HEK293 (cell line): ENCODE data around the gene TIRAP.

Experiments used
- CTCF ChIA-PET: fragments of 350-600 bp; formaldehyde crosslinking; extraction: SDS; loops from one replicate; lab custom pipeline; 2021; ENCODE audit warnings: antibody characterized with exemption; lab: Yijun Ruan, JAX
- POLR2A ChIA-PET: fragments of 300-600 bp; formaldehyde crosslinking; extraction: SDS; loops from one replicate; lab custom pipeline; 2020; ENCODE audit warnings: antibody characterized with exemption, inconsistent platforms; lab: Yijun Ruan, JAX
- H3K27ac ChIP-seq: fragments of 200-500 bp; sonication (Bioruptor generic); 2 replicates; pipeline ENCODE4 v1.5.1; 2014; ENCODE audit warnings: low read depth, low read length, control low read depth, inconsistent platforms; ENCODE audit errors: extremely low read depth
- H3K36me3 ChIP-seq, 2 experiments: fragments of 200-500 bp in 1 of 2; sonication (Bioruptor generic) in 1 of 2; 1 replicate in 1 of 2; 2 replicates in 1 of 2; pipeline ENCODE4 v1.5.1; 2014 to 2017; ENCODE audit warnings: inconsistent platforms in 2 of 2, low read length in 2 of 2; ENCODE audit not compliant: control insufficient read depth in 2 of 2, insufficient read depth in 1 of 2
- H3K4me1 ChIP-seq: fragments of 200-500 bp; sonication (Bioruptor generic); 2 replicates; pipeline ENCODE4 v1.5.1; 2014; ENCODE audit warnings: mild to moderate bottlenecking, low read length, inconsistent platforms; ENCODE audit not compliant: control insufficient read depth, insufficient read depth
- H3K4me3 ChIP-seq: 2 replicates; pipeline ENCODE4 v1.5.1; 2011; ENCODE audit warnings: low read depth, mild to moderate bottlenecking, control low read depth, low read length, moderate library complexity
- H3K9me3 ChIP-seq: fragments of 200-500 bp; sonication (Bioruptor generic); 2 replicates; pipeline ENCODE4 v1.5.1; 2014; ENCODE audit warnings: low read depth, low read length, inconsistent platforms; ENCODE audit not compliant: control insufficient read depth, insufficient read depth
- KLF10 ChIP-seq: fragments of 450-650 bp; IDR thresholded peaks from 2 replicates; pipeline ENCODE4 v1.5.1; 2018; ENCODE audit warnings: missing biosample characterization, mild to moderate bottlenecking, missing genetic modification characterization
- KLF7 ChIP-seq: fragments of 450-650 bp; formaldehyde crosslinking; IDR thresholded peaks from 2 replicates; pipeline ENCODE4 v1.5.1; 2016; ENCODE audit warnings: missing biosample characterization, missing genetic modification characterization, borderline replicate concordance
- KLF9 ChIP-seq: fragments of 450-650 bp; formaldehyde crosslinking; IDR thresholded peaks from 2 replicates; pipeline ENCODE4 v1.5.1; 2016; ENCODE audit warnings: missing biosample characterization, missing genetic modification characterization, low read depth
- PRDM1 ChIP-seq: fragments of 450-650 bp; formaldehyde crosslinking; IDR thresholded peaks from 2 replicates; pipeline ENCODE4; 2016; ENCODE audit warnings: missing biosample characterization, missing genetic modification characterization
- SALL2 ChIP-seq: fragments of 450-650 bp; formaldehyde crosslinking; IDR thresholded peaks from 2 replicates; pipeline ENCODE4 v1.5.0; 2017; ENCODE audit warnings: missing biosample characterization, mild to moderate bottlenecking, missing genetic modification characterization, borderline replicate concordance
- SCRT2 ChIP-seq: fragments of 450-650 bp; formaldehyde crosslinking; IDR thresholded peaks from 2 replicates; pipeline ENCODE4 v1.5.1; 2016; ENCODE audit warnings: missing biosample characterization, missing genetic modification characterization
- ZNF2 ChIP-seq: fragments of 450-650 bp; formaldehyde crosslinking; IDR thresholded peaks from 2 replicates; pipeline ENCODE4 v1.5.1; 2016; ENCODE audit warnings: missing biosample characterization, missing genetic modification characterization
- ZNF664 ChIP-seq: fragments of 450-650 bp; formaldehyde crosslinking; IDR thresholded peaks from 2 replicates; pipeline ENCODE4 v1.5.1; 2016; ENCODE audit warnings: missing biosample characterization, missing genetic modification characterization
- ZNF777 ChIP-seq: fragments of 450-650 bp; formaldehyde crosslinking; IDR thresholded peaks from 2 replicates; pipeline ENCODE4 v1.5.1; 2017; ENCODE audit warnings: missing biosample characterization, missing genetic modification characterization, borderline replicate concordance
- ZNF785 ChIP-seq: fragments of 450-650 bp; formaldehyde crosslinking; IDR thresholded peaks from 2 replicates; pipeline ENCODE4 v1.5.1; 2016; ENCODE audit warnings: missing biosample characterization, missing genetic modification characterization
- ZNF843 ChIP-seq: fragments of 450-650 bp; formaldehyde crosslinking; IDR thresholded peaks from 2 replicates; pipeline ENCODE4 v1.5.1; 2016; ENCODE audit warnings: missing biosample characterization, missing genetic modification characterization
- ZXDB ChIP-seq: fragments of 450-650 bp; formaldehyde crosslinking; IDR thresholded peaks from 2 replicates; pipeline ENCODE4 v1.5.1; 2016; ENCODE audit warnings: missing biosample characterization, missing genetic modification characterization
- TF ChIP-seq, protein P1 (sequence below): fragments of 450-650 bp; formaldehyde crosslinking; IDR thresholded peaks from 2 replicates; pipeline ENCODE4 v1.5.1; 2016; ENCODE audit warnings: missing biosample characterization, missing genetic modification characterization
- TF ChIP-seq, protein P2 (sequence below): sonication (generic); formaldehyde crosslinking; IDR thresholded peaks from 2 replicates; pipeline ENCODE4 v1.8.1; 2022; ENCODE audit warnings: mild to moderate bottlenecking, moderate library complexity, missing genetic modification reagents
- TF ChIP-seq, protein P3 (sequence below): fragments of 450-650 bp; formaldehyde crosslinking; IDR thresholded peaks from 2 replicates; pipeline ENCODE4 v1.5.1; 2017; ENCODE audit warnings: missing biosample characterization, missing genetic modification characterization
- TF ChIP-seq, protein P4 (sequence below): fragments of 450-650 bp; formaldehyde crosslinking; IDR thresholded peaks from 2 replicates; pipeline ENCODE4; 2016; ENCODE audit warnings: missing biosample characterization, missing genetic modification characterization
- TF ChIP-seq, protein P5 (sequence below): fragments of 450-650 bp; formaldehyde crosslinking; IDR thresholded peaks from 2 replicates; pipeline ENCODE4 v1.5.1; 2016; ENCODE audit warnings: missing biosample characterization, missing genetic modification characterization

TIRAP gene

DNA sequence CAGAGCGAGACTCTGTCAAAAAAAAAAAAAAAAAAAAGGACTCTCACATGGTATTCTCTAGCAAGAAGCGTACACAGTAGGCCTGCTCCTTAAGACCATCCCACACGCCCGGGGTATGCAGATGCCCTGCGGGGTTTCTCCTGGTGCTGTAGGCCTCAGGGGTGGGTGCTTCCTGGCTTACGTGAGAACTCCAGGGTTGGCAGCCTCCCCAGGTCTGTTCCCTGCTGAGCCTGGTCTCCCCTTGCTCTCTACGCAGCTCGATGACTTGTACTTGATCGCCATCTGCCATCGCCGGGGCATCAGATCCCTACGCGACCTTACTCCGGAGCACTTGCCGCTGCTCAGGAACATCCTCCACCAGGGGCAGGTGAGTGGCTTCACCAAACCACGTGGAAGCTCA is 60.2 kb downstream of the TIRAP start:
- TF ChIP-seq PRDM1 (no peak), KLF9 (tag by site-specific recombination) (no peak), KLF10 (tag by site-specific recombination) (no peak), ZNF777 (no peak), SCRT2 (no peak), ZNF2 (no peak), ZNF843 (tag by site-specific recombination) (no peak), SALL2 (no peak), ZNF664 (no peak), KLF7 (no peak), ZNF785 (tag by site-specific recombination) (no peak), ZXDB (tag by site-specific recombination) (no peak)
- TF ChIP-seq, protein P1, sequence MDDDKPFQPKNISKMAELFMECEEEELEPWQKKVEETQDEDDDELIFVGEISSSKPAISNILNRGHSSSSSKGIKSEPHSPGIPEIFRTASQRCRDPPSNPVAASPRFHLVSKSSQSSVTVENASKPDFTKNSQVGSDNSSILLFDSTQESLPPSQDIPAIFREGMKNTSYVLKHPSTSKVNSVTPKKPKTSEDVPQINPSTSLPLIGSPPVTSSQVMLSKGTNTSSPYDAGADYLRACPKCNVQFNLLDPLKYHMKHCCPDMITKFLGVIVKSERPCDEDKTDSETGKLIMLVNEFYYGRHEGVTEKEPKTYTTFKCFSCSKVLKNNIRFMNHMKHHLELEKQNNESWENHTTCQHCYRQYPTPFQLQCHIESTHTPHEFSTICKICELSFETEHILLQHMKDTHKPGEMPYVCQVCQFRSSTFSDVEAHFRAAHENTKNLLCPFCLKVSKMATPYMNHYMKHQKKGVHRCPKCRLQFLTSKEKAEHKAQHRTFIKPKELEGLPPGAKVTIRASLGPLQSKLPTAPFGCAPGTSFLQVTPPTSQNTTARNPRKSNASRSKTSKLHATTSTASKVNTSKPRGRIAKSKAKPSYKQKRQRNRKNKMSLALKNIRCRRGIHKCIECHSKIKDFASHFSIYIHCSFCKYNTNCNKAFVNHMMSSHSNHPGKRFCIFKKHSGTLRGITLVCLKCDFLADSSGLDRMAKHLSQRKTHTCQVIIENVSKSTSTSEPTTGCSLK (tag by site-specific recombination): no peak
- TF ChIP-seq, protein P2, sequence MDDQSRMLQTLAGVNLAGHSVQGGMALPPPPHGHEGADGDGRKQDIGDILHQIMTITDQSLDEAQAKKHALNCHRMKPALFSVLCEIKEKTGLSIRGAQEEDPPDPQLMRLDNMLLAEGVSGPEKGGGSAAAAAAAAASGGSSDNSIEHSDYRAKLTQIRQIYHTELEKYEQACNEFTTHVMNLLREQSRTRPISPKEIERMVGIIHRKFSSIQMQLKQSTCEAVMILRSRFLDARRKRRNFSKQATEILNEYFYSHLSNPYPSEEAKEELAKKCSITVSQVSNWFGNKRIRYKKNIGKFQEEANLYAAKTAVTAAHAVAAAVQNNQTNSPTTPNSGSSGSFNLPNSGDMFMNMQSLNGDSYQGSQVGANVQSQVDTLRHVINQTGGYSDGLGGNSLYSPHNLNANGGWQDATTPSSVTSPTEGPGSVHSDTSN (CRISPR knock-in tag): no peak
- TF ChIP-seq, protein P3, sequence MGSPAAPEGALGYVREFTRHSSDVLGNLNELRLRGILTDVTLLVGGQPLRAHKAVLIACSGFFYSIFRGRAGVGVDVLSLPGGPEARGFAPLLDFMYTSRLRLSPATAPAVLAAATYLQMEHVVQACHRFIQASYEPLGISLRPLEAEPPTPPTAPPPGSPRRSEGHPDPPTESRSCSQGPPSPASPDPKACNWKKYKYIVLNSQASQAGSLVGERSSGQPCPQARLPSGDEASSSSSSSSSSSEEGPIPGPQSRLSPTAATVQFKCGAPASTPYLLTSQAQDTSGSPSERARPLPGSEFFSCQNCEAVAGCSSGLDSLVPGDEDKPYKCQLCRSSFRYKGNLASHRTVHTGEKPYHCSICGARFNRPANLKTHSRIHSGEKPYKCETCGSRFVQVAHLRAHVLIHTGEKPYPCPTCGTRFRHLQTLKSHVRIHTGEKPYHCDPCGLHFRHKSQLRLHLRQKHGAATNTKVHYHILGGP (tag by site-specific recombination): no peak
- TF ChIP-seq, protein P4, sequence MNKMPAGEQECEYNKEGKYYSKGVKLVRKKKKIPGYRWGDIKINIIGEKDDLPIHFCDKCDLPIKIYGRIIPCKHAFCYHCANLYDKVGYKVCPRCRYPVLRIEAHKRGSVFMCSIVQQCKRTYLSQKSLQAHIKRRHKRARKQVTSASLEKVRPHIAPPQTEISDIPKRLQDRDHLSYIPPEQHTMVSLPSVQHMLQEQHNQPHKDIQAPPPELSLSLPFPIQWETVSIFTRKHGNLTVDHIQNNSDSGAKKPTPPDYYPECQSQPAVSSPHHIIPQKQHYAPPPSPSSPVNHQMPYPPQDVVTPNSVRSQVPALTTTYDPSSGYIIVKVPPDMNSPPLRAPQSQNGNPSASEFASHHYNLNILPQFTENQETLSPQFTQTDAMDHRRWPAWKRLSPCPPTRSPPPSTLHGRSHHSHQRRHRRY: no peak
- TF ChIP-seq, protein P5, sequence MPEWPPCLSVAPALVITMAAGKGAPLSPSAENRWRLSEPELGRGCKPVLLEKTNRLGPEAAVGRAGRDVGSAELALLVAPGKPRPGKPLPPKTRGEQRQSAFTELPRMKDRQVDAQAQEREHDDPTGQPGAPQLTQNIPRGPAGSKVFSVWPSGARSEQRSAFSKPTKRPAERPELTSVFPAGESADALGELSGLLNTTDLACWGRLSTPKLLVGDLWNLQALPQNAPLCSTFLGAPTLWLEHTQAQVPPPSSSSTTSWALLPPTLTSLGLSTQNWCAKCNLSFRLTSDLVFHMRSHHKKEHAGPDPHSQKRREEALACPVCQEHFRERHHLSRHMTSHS (tag by site-specific recombination): no peak
- POLR2A ChIA-PET: interaction anchor here (0.7 kb wide), 1 partner anchor 131 kb away, joined by 8 read pairs; the partner anchor contains the start of gene FAM118B
- CTCF ChIA-PET: interaction anchor here (0.7 to 1.8 kb wide), 3 partner anchors 11 to 138 kb away, joined by 3 to 6 read pairs (median 3); no protein-coding TSS in a partner anchor
- Histone ChIP-seq H3K4me1 (no peaks in the 10 kb centered on the region), H3K27ac (no peak overlapping the region), H3K36me3 (peaks cover 0 to 5% of the 10 kb centered on the region in 2 experiments; a peak in 1 of 3 replicates), H3K9me3 (no peaks in the 10 kb centered on the region), H3K4me3 (no peak overlapping the region)
